Activated CD8-positive, alpha-beta memory T cell treated with anti-CD3 and anti-CD28 coated beads, Interleukin-2, amount 50 U/mL, for 4 hours (primary cell): Measurements from ENCODE around the gene SLX9.

ENCODE experiments used
- DNase-seq: peaks from one replicate; pipeline ENCODE4 v3.0.0-alpha.2; 2020

Gene SLX9

GRCh38 chr21:44931501-44932407, 8.1 kb upstream of the SLX9 start:
- no peak for DNase-seq

- DNase-seq, result peak; percentile 80
Observed at GRCh38 chr21:44932408-44933181, 7.2 kb upstream of the SLX9 start.

GRCh38 chr21:44933199-44933917, 6.5 kb upstream of the SLX9 start:
- no peak for DNase-seq

GRCh38 chr21:44933918-44934260, 5.9 kb upstream of the SLX9 start:
- DNase-seq, result no peak

DNA sequence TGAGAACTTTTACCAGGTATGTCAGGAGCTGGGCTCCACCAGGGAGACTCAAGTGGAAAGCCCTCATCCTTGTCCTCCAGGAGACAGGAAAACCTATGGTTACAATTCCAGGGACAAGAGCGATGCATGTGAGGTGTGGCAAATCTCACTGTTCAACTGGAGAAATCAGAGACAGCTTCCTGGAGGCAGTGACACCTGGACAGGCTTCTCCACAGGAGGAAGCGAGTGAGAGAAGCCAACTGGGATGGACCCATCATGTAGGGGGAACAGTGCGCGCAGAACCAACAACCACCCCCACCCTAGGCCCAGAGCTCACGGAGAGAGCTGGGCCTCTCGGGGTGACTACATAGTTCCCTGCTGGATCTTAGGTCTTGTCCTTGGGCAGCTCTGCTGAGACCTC, 5.6 kb upstream of the SLX9 start:
- DNase-seq, result no peak

DNA sequence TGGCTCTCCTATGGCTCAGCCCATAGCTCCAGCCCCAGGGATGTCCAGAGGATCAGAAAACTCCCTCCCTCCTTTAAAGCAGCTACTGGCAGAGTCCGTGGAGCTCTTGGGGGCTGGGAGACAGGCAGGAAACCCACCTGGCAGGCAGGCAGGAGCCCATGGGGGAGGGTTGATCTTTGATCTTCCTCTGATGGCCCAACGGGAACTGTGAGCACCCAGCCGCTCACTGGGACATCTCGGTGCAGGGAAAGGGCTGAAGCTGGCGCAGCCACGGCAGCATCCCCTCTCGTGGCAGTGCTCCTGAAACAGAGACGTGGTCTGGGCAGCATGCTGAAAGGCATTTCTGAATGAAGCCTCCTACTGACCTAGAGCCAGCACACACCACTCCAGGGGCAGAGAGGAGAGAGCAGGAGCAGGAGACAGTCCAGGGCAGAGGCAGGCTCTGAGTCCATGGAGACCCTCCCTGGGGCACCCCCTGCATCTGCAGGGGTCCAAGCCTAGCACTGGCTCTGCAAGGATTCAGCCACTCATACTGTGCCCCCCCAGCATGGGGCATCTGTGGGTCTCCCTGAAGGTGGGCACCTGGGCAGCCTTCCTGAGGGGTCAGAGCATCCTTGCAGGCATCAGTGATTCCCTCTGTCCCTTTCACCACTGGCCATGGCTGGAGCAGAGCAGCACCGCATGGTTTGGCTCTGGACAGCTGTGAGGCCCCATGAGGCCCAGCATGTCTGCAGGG, 4.9 kb upstream of the SLX9 start:
- DNase-seq, result no peak

- DNase-seq, result no peak
Observed at GRCh38 chr21:44935533-44935927, 4.3 kb upstream of the SLX9 start.

DNA sequence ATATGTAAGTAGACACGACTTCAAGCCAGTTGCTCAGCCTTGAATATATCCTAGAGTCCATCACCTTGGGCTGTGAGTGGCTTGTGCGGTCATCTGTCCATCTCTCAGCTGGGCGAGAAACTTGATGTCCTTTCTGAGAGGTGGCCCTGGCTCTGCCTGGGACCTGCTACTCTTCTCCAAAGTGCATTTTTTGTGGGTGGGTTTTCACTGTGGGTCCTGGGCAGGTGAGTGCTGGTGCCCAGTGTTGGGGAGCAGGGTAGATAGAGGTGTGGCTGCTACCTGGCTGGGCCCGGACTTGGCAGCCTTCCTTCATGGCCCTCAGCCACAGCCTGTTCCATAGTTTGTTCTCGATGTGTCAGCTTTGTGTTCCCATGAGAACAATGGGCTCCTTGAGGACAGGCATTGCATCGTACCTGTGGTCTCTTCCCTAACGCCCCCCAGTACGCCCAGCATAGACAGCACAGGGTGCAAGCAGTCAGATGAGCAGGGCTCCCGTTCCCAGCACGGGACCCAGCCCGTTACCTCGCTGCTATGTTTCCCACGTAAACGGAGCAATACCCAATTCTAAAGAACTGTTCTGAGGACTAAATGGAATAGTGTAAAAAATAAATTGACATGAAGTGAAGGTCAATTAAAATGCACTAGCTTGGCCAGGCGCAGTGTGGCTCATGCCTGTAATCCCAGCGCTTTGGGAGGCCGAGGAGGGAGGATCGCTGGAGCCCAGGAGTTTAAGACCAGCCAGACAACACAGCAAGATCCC, 877 bp upstream of the SLX9 start:
- no peak for DNase-seq

DNA sequence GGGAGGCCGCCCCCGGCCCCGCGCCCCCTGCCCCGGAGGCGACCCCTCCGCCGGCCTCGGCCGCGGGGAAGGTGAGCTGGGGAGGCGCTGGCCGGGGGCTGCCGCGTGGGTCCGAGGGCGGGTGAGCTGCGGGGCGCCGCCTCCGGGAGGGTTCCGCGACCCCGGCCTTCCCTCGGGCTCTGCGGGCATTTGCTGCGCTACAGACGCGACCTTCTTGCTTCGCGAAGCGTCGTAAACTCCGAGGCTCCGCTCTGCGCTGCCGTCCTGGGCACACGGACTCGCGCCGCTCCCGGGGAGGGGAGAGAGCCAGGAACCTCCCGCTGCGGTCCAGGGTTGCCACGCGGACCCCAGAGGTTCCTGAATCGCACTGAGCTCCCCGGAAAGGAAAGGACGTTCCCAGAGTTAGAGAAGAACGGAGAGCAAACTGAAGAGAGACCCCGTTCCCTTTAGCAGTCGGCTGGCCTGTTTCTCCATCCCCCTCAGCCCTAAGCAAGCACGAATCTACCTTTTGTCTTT, 345 bp downstream of the SLX9 start:
- DNase-seq, result no peak

- no peak for DNase-seq
Observed at GRCh38 chr21:44941567-44941966, 1.7 kb downstream of the SLX9 start.

DNA sequence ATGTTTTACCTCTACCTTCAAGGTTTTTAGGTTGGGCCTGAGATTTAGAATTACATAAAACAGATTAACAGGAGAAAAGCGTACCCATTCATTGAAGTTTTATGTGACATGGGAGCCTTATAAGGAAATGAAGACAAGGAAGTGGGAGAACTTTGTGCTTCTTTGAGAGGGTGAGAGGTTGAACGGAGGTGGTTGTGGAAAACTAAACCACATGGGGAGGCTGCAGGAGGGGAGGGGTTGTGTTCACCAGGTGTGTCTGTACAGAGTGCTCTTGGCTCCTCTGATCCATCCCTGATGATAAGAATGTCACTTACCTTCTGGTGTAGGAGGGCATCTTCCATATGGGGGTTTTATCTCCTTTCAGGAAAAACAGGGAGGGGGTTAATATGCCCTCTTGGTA, 2.7 kb downstream of the SLX9 start:
- no peak for DNase-seq

DNA sequence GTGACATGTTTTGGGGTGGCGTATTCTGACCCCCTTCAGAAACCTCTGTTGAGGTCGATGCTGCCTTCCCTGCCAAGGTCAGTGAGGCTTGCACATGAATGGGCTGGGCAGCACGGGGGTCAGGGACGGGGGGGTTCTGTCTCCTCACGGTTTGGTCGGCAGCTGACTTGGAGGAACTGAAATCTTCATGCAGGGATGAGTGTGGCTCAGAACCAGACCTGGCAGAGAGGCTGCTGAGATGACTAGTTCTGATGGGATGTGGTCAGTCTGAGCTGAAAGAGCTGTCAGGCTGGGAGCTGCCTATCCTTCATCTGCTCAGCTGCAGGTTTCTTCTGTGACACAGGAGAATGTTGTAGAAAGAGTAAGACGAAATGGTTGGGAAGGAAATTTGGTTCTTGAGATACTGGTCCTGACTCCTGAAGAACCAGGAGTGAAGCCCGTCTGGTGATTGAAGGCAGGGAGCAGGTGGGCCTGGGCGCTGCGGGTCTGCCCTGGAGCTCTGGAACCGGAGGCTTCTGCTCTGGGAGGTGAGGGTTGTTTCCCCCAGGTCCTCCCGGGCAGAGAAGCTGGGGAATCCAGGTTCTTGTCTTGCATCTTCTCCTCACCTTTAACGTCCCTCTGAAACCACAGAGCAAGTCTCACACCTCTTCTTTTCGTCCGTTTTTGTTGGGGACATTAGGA, 3.3 kb downstream of the SLX9 start:
- DNase-seq, result no peak

GRCh38 chr21:44943686-44944550, 4.1 kb downstream of the SLX9 start:
- no peak for DNase-seq

DNA sequence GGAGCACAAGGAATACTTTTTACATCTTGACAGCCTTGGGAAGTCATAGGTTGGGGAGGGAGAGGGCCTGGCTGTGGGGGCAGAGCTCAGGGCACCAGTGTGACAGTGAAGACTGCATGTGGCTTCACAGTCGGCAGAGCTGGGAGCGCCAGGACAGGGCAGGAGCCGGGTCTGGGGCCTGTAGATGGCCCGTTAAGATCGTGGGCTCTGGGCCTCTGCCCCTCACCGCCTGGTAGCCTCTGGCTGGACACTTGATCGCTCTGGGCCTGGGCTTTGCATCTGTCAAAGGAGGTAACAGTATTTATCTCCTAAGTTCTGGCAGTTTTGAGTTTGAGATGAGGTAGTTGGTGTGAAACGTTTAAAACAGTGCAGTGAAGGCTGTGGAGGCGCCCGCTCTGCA, 4.8 kb downstream of the SLX9 start:
- DNase-seq, result no peak

GRCh38 chr21:44946254-44947041, 6.6 kb downstream of the SLX9 start:
- DNase-seq, result no peak

DNA sequence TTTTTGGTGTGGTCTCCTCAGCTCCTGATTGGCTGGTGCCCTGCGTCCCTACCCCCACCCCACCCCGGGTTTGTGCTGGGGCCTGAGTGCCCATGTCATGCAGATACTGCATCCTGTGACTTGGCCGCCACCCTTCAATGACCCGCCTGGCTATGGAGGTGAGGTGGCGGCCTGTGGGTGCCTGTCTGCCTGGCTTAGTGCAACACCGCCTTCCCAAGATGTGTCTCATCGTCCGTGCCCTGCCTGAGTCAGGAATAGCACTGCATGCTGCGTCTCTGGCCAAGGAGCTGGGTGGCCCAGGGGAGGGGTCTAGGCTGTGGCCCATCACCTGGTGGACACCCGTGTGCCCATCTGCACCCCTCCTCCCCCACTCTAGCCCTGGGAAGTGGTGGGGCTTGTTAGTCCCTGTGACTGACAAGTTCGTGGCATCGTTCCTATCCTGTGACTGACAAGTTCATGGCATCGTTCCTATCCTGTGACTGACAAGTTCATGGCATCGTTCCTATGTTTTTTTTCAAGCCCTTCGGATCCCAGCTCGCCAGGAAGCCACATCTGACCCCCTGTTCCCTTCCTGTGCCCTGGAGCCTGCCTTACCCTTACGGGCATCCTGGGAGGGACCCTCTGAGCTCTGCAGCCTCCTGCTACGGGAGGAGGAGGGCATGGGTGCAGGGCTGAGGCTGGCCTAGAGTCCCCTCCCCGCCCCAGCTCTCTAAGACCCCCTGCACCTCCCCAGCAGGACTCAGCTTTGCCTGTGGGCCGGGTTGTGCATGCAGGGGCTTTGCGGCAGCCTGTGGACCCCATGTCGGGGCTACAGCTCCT, 7.5 kb downstream of the SLX9 start:
- no peak for DNase-seq

GRCh38 chr21:44947930-44948331, 8.1 kb downstream of the SLX9 start:
- no peak for DNase-seq

DNA sequence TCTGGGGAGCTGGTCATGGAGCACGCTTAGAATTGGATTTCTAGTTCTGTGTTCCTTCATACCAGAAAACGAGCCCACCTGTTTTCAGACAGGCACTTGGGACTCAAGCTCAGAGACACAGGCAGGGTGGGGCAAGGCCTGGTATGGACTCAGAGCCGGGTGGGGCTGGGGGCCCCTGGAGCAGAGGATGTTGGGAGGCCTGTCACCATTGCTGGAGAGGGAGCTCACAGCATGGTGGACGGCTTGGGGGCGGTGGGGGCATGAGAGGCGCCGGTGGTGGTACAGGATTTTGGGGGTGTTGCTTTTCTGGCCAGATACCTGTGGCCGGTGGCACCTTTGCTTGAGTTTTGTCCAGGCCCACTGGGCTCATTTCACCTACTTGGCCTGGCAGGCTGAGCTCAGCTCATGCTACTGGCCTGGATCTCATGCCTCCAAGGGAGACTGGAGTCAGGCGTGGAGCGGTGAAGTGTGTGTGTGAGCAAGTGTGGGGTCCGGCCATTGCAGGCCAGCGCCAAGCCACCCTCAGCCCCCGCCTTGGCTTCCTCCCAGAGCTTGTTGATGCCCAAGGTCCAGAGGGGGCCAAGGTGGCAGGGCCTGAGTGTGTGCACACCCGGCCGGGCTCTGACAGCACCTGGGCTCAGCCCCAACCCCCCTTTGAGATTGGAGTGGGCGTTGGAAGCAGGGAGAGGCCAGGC, 8.7 kb downstream of the SLX9 start:
- no peak for DNase-seq
